ENCODE data around the gene ELOB.

The ELOB gene

GRCh38 chr16:2777231-2777902, at the start of gene ELOB:
Gene ELOB (minus strand): TSS chr16:2777280. CDS start chr16:2777239, 41 bp downstream.
- DNase-seq (ENCODE audit: low read depth, low spot score), result peak; percentile 74

- DNase-seq (ENCODE audit: low read depth, low spot score), result no peak
Measured at GRCh38 chr16:2825906-2826305, 48.8 kb upstream of the ELOB start.

- DNase-seq (ENCODE audit: low read depth, low spot score), result no peak
Measured at GRCh38 chr16:2825049-2825742, 48.1 kb upstream of the ELOB start.

- DNase-seq (ENCODE audit: low read depth, low spot score), result no peak
Measured at GRCh38 chr16:2824626-2825025, 47.5 kb upstream of the ELOB start.

GRCh38 chr16:2822496-2822895, 45.4 kb upstream of the ELOB start:
- DNase-seq (ENCODE audit: low read depth, low spot score), result no peak

GRCh38 chr16:2822158-2822495, 45.0 kb upstream of the ELOB start:
- no peak for DNase-seq (ENCODE audit: low read depth, low spot score)

- DNase-seq (ENCODE audit: low read depth, low spot score), result peak; percentile 76
Measured at GRCh38 chr16:2821487-2822157, 44.5 kb upstream of the ELOB start.

- no peak for DNase-seq (ENCODE audit: low read depth, low spot score)
Measured at GRCh38 chr16:2820836-2821486, 43.9 kb upstream of the ELOB start.

GRCh38 chr16:2819939-2820835, 43.1 kb upstream of the ELOB start:
- peak; percentile 70 for DNase-seq (ENCODE audit: low read depth, low spot score)

GRCh38 chr16:2819179-2819938, 42.3 kb upstream of the ELOB start:
- DNase-seq (ENCODE audit: low read depth, low spot score), result no peak

GRCh38 chr16:2818272-2818876, 41.3 kb upstream of the ELOB start:
- no peak for DNase-seq (ENCODE audit: low read depth, low spot score)

GRCh38 chr16:2817340-2818271, 40.5 kb upstream of the ELOB start:
- DNase-seq (ENCODE audit: low read depth, low spot score), result no peak

- no peak for DNase-seq (ENCODE audit: low read depth, low spot score)
Measured at GRCh38 chr16:2816751-2817339, 39.8 kb upstream of the ELOB start, which contains the start of gene PRSS21. Gene PRSS21 (plus strand): TSS chr16:2817237. CDS start chr16:2817269, 32 bp downstream.

GRCh38 chr16:2815299-2815771, 38.3 kb upstream of the ELOB start:
- DNase-seq (ENCODE audit: low read depth, low spot score), result no peak

GRCh38 chr16:2814551-2815298, 37.6 kb upstream of the ELOB start:
- DNase-seq (ENCODE audit: low read depth, low spot score), result no peak

- no peak for DNase-seq (ENCODE audit: low read depth, low spot score)
Measured at GRCh38 chr16:2813771-2814221, 36.7 kb upstream of the ELOB start.

- DNase-seq (ENCODE audit: low read depth, low spot score), result no peak
Measured at GRCh38 chr16:2811703-2812471, 34.8 kb upstream of the ELOB start.

All from ELF-1 (cell line).